Retinal pigment epithelial cell (primary cell): Measurements from ENCODE around the gene PHF1.
"Not testable (repeated sequence)": the region's sequence is repeated elsewhere in the genome, so short reads cannot be mapped to it uniquely, and the experiment has no call there.

Source experiments
- DNase-seq: peaks from one replicate; pipeline ENCODE4 v3.0.0-alpha.2; 2010; ENCODE audit warnings: low read depth
- H3K4me3 ChIP-seq: 2 replicates; pipeline ENCODE4 v1.5.1; 2011; ENCODE audit warnings: mild to moderate bottlenecking, low read length, control low read depth, moderate library complexity
- CTCF ChIP-seq: conservative IDR thresholded peaks from 2 replicates; pipeline ENCODE4 v1.5.1; 2011; ENCODE audit warnings: low read depth, low read length, control low read depth, inconsistent platforms

The PHF1 gene

GRCh38 chr6:33410711-33411631, at the start of gene PHF1:
PHF1 (plus strand) TSS chr6:33411014; CDS start chr6:33412264, 1,250 bp downstream.
- no peak for DNase-seq
- no peak for TF ChIP-seq CTCF

DNA sequence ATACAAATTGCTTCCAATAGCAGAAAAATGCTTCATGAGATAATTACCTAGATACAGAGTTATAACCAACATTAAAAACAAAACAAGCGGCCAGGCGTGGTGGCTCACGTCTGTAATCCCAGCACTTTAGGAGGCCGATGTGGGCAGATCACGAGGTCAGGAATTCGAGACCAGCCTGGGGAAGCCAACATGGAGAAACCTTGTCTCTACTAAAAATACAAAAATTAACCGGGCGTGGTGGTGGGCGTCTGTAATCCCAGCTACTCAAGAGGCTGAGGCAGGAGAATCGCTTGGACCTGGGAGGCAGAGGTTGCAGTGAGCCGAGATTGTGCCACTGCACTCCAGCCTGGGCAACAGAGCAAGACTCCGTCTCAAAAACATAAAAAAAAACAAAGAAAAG, 47.3 kb upstream of the PHF1 start:
- not testable (repeated sequence) for DNase-seq, H3K4me3 ChIP-seq

More at GRCh38 chr6:33410711-33411631, at the start of gene PHF1:
- peak within 1 kb of the TSS; percentile 74 for H3K4me3 ChIP-seq

DNA sequence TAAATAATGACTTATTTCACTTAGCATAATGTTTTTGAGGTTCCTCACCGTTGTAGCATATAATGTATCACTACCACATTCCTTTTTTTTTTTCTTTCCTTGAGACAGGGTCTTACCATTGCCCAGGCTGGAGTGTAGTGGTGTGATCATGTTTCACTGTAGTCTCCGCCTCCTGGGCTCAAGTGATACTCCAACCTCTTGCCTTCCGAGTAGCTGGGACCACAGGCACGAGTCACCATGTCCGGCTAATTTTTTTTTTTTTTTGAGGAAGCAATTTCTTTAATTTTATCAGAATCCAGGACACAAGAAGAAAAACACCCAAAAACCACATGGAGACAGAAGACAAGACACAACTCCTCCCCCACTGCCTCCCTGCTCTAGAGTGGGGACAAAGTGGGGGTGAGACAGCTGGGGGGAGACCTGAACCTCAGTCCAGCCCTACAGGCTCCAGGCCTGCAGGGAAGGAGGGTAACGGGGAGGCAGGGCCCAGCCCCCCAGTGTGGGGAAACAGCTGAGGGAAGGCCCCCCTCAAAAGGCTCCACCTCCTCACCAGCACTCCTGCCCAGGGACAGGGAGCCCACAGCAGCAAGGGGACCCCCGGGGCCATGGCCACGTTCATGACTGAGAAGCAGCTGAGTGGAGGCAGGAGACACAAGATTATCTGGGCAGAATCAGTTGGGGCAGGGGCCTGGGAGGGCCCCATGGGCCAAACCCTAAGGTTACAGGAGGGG, 46.2 kb upstream of the PHF1 start:
- DNase-seq: peak; percentile 54

DNA sequence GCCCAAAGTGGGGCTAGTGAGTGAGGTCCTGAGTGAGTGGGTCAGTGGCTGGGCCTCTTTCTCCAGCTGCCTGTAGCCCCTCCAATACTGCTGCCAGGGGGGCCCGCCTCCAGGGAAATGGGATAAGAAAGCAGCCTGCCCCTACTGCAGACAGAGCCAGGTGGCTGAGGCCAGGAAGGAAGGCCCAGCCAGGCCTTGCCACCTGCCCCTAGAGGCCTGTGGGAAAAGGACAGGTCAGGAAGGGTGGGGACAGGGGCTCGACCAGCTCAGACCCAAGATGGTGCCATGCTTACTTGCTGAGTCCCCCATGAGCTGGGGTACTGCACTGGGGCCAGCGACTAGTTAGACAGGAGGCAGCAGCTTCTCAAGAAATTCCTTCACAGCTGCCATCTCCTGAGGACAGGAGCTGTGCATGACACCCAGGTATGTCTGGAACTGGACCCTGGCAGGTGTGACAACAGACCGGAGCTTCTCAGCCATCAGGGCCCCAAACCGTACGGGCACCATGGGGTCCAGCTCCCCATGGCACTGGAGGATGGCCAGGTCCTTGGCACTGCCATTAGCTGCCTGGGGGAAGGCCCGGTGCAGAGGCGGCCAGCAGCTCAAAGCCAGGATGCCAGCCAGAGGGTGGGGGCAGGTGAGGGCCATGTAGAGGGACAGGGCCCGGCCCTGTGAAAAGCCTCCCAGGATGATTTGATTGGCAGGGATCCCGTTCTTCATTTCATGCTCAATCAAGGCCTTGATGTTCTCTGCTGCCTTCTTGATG, 45.4 kb upstream of the PHF1 start:
- DNase-seq, H3K4me3 ChIP-seq: not testable (repeated sequence)

More for the DNA sequence above, 46.2 kb upstream of the PHF1 start:
- H3K4me3 ChIP-seq: not testable (repeated sequence)

DNA sequence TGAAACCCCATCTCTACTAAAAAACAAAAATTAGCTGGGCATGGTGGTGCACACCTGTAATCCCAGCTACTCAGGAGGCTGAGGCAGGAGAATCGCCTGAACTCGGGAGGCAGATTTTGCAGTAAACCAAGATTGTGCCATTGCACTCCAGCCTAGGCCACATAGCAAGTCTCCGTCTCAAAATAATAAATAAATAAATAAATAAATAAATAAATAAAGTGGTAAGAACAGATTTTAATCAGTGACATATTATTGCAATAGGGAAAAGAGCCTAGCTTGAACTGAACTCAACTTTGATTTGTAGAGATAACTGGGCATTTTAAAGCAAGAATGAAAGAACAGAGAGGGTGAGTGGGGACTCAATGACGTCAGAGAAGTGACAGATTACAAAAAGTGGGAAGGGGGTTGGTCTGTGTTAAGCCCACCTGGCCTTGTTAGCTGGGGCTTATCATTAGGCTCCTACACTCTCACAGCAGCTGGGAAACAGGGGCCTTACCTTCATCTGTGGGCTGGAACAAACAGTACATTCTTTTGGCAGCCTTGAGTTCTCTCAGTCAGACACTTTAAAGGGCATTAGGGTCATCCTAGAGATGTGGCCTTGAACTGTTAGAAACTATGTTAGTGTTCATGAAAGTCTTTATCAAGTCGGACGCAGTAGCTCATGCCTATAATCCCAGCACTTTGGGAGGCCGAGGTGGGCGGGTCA, 43.7 kb upstream of the PHF1 start:
- no peak overlapping the region for H3K4me3 ChIP-seq
- TF ChIP-seq CTCF: no peak

GRCh38 chr6:33367715-33368025, 43.1 kb upstream of the PHF1 start:
- not testable (repeated sequence) for DNase-seq, H3K4me3 ChIP-seq

More for the DNA sequence above, 43.7 kb upstream of the PHF1 start:
- no peak for DNase-seq

GRCh38 chr6:33371901-33372300, 38.9 kb upstream of the PHF1 start:
- H3K4me3 ChIP-seq: not testable (repeated sequence)

GRCh38 chr6:33372526-33373123, 38.2 kb upstream of the PHF1 start:
- TF ChIP-seq CTCF: no peak
- no peak overlapping the region for H3K4me3 ChIP-seq

More at GRCh38 chr6:33371901-33372300, 38.9 kb upstream of the PHF1 start:
- DNase-seq: not testable (repeated sequence)

More at GRCh38 chr6:33372526-33373123, 38.2 kb upstream of the PHF1 start:
- no peak for DNase-seq
